Keratinocyte (primary cell): ENCODE results near the gene TCERG1L. TPM values are rescaled to one million over a fixed set of nuclear protein-coding genes. Genes with fewer than 3 reads are reported as not detected.

ENCODE experiments used
- DNase-seq: peaks from one replicate; pipeline ENCODE4 v3.0.0-alpha.2; 2011; ENCODE audit warnings: low read depth, missing footprints, low spot score
- FAIRE-seq: peaks from 2 replicates; lab custom pipeline; 2011; peaks lifted over from hg19 to GRCh38; lab: Jason Lieb, UNC
- H2AFZ ChIP-seq: 2 replicates; pipeline ENCODE4 v1.6.0; 2012; ENCODE audit warnings: low read length, control low read depth, inconsistent platforms; ENCODE audit not compliant: control insufficient read depth
- H3K27ac ChIP-seq: 2 replicates; pipeline ENCODE4 v1.5.1; 2011; ENCODE audit warnings: low read length; ENCODE audit not compliant: control insufficient read depth, insufficient read depth
- H3K27me3 ChIP-seq: 3 replicates; pipeline ENCODE4 v1.6.0; 2011; ENCODE audit warnings: low read length; ENCODE audit not compliant: control insufficient read depth, insufficient read depth; ENCODE audit errors: extremely low read depth
- H3K36me3 ChIP-seq, 2 experiments: 2 replicates in 1 of 2; 3 replicates in 1 of 2; pipeline ENCODE4 v1.5.1; 2011; ENCODE audit warnings: low read length in 2 of 2, mild to moderate bottlenecking in 1 of 2; ENCODE audit not compliant: control insufficient read depth in 2 of 2, insufficient read depth in 2 of 2; ENCODE audit errors: extremely low read depth in 1 of 2
- H3K4me1 ChIP-seq: 3 replicates; pipeline ENCODE4 v1.5.1; 2011; ENCODE audit warnings: low read length; ENCODE audit not compliant: control insufficient read depth, insufficient read depth; ENCODE audit errors: extremely low read depth
- H3K4me2 ChIP-seq: 3 replicates; pipeline ENCODE4 v1.6.0; 2011; ENCODE audit warnings: low read depth, low read length; ENCODE audit not compliant: control insufficient read depth, insufficient read depth; ENCODE audit errors: extremely low read depth
- H3K4me3 ChIP-seq, 3 experiments: fragments of 200-600 bp in 1 of 3; sonication (generic) in 1 of 3; 2 replicates in 2 of 3; 3 replicates in 1 of 3; pipeline ENCODE4 v1.5.1; 2011 to 2016; ENCODE audit warnings: low read length in 3 of 3, mild to moderate bottlenecking in 3 of 3, control low read depth in 2 of 3, inconsistent platforms in 1 of 3, low read depth in 1 of 3, mixed read lengths in 1 of 3, mixed run types in 1 of 3, moderate library complexity in 1 of 3; ENCODE audit not compliant: control insufficient read depth in 2 of 3, insufficient read depth in 2 of 3; ENCODE audit errors: extremely low read depth in 1 of 3
- H3K79me2 ChIP-seq: 2 replicates; pipeline ENCODE4 v1.6.0; 2012; ENCODE audit warnings: low read length; ENCODE audit not compliant: control insufficient read depth, insufficient read depth
- H3K9ac ChIP-seq: 3 replicates; pipeline ENCODE4 v1.6.0; 2011; ENCODE audit warnings: low read length; ENCODE audit not compliant: control insufficient read depth, insufficient read depth; ENCODE audit errors: extremely low read depth
- H3K9me1 ChIP-seq: 3 replicates; pipeline ENCODE4 v1.6.0; 2011; ENCODE audit warnings: low read length; ENCODE audit not compliant: control insufficient read depth, insufficient read depth; ENCODE audit errors: extremely low read depth
- H3K9me3 ChIP-seq: 2 replicates; pipeline ENCODE4 v1.5.1; 2012; ENCODE audit warnings: low read depth, low read length; ENCODE audit not compliant: control insufficient read depth
- H4K20me1 ChIP-seq: 3 replicates; pipeline ENCODE4 v1.6.0; 2011; ENCODE audit warnings: low read length; ENCODE audit not compliant: control insufficient read depth, insufficient read depth; ENCODE audit errors: extremely low read depth
- EZH2 ChIP-seq: IDR thresholded peaks from one replicate; pipeline ENCODE4 v1.6.1; 2012; ENCODE audit warnings: inconsistent platforms, mild to moderate bottlenecking, low read length, moderate library complexity
- dilution Hi-C: fragments of 300-500 bp; cut with MboI; formaldehyde crosslinking; loops from one replicate; pipeline ENCODE4 v1.7.0; 2020; ENCODE audit warnings: low sequenced_read_pairs; ENCODE audit not compliant: extremely low pct_ligation_motif_present
- polyA plus RNA-seq, 5 experiments: library from polyadenylated mRNA; depleted of rRNA in 3 of 5; stranded (reverse) in 3 of 5; stranded (forward) in 1 of 5; unstranded in 1 of 5; fragments of >200 nt; gene quantifications; 1 replicate in 1 of 5; 2 replicates in 3 of 5; 3 replicates in 1 of 5; pipeline versions ENCODE4 v1.2.1 to v1.2.3, GENCODE V29; 2011 to 2012; ENCODE audit warnings: missing spikeins in 2 of 5, low read depth in 1 of 5, low replicate concordance in 1 of 5
- TF ChIP-seq, protein P1 (sequence below), 3 experiments: IDR thresholded peaks in 1 of 3; conservative IDR thresholded peaks in 1 of 3; optimal IDR thresholded peaks in 1 of 3; 2 replicates in 2 of 3; 3 replicates in 1 of 3; pipeline versions ENCODE3 to v1.5.1; 2011; ENCODE audit warnings: low read length in 3 of 3, mild to moderate bottlenecking in 3 of 3, moderate library complexity in 2 of 3, control low read depth in 1 of 3, inconsistent platforms in 1 of 3; ENCODE audit not compliant: insufficient read depth in 2 of 3; ENCODE audit errors: extremely low read depth in 1 of 3

The TCERG1L gene
- polyA plus RNA-seq, 1 donor (not counting 4 experiments of a cell fraction or from before 2014, with no cell fraction given) = not detected

DNA sequence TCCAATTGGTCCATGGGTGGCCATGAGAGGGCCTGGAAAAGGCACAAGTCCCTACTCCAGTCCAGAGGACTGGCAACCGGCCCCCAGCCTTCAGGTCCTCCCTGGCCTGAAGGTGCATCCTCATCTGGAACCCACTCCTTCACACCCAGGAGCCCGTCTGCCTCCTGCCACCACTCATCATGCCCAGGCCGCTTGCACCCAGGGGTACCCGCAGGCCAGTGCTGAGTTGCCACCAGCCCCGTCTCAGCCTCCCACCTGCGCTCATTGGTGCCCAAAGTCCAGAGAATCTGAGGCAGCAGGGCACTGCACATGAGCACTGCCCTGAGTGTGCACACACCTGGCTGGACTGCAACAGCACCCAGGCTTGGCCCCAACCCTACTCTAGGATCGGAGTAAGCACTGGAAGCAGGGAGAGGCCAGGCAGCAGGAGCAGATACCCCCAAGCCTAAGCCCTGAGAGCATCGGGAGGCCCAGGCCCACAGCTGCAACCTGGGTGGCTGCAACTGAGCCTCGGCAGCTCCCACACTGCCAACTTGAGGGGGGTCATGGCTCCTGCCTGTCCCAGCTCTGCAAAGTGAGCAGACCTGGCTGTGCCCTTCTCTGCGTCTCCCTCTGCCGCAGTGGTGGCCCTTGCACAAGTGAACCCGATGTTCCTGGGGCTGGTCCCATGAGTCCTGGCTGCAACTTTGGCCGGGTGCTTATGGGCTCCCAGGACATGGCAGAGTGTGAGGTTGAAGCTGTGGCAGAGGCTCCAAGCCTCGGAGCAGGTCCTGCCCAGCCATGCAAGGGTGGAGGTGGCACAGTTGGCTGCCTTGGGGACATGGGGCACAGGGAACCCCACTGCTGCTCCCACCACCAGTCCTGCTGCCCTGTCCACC is 44.3 kb downstream of the TCERG1L start:
- dilution Hi-C loops = no loop called here
- Histone ChIP-seq H3K79me2 (no peaks in the 10 kb centered on the region), H3K4me3 (no peak overlapping the region), H3K4me1 (no peaks in the 10 kb centered on the region), H3K27me3 (no peaks in the 10 kb centered on the region), H2AFZ (no peak overlapping the region), H3K36me3 (no peaks in the 10 kb centered on the region), H3K9me3 (peaks cover 10% of the 10 kb centered on the region), H4K20me1 (no peaks in the 10 kb centered on the region), H3K9ac (no peak overlapping the region), H3K9me1 (no peaks in the 10 kb centered on the region), H3K27ac (no peak overlapping the region), H3K4me2 (no peak overlapping the region)
- TF ChIP-seq EZH2 = no peak
- TF ChIP-seq, protein P1, sequence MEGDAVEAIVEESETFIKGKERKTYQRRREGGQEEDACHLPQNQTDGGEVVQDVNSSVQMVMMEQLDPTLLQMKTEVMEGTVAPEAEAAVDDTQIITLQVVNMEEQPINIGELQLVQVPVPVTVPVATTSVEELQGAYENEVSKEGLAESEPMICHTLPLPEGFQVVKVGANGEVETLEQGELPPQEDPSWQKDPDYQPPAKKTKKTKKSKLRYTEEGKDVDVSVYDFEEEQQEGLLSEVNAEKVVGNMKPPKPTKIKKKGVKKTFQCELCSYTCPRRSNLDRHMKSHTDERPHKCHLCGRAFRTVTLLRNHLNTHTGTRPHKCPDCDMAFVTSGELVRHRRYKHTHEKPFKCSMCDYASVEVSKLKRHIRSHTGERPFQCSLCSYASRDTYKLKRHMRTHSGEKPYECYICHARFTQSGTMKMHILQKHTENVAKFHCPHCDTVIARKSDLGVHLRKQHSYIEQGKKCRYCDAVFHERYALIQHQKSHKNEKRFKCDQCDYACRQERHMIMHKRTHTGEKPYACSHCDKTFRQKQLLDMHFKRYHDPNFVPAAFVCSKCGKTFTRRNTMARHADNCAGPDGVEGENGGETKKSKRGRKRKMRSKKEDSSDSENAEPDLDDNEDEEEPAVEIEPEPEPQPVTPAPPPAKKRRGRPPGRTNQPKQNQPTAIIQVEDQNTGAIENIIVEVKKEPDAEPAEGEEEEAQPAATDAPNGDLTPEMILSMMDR (optimal IDR thresholded peaks at IDR 0.05 in 1 of 3, IDR thresholded peaks at IDR 0.05 in 1 of 3, conservative IDR thresholded peaks at IDR 0.05 in 1 of 3; ENCODE audit: extremely low read depth in 1 of 3, insufficient read depth in 2 of 3, low read length in 3 of 3) = no peak
- FAIRE-seq (no peak), DNase-seq (no peak)

DNA sequence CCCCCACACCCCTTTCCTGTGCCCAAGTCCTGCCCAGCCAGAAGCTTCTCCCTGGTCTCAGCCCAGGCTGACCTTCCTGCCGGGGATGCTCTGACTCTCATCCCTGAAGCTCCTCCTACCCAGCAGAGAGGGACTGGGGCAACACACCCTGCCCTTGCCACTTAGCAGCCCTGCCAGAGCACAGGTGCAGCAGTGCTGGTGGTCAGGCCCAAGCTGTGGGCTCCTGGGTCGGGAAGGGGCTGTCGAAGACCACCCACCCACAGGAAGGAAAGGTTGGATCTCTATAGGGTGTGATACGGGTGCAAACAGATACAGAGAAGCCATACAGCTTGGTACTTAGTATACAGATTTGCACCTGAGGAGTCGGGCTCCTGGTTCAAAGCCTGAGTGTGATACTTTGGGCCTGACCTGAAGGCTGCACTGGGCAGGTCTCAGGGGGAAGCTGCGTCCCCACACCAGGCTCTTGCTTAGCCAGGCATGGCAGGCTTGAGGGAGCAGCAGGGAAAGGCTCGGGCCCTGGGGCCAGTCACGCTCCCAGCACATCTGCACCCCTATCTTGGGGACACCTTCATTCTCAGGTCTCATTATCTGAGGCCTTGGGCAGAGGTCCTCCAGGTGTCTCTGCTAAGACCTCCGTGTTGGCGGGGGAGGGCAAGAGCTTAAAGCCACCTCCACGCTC is 47.3 kb downstream of the TCERG1L start:
- no peak overlapping the region for H3K4me3 ChIP-seq
- no peaks in the 10 kb centered on the region for H3K4me1 ChIP-seq
- peaks cover 15% of the 10 kb centered on the region for H3K9me3 ChIP-seq
- no peak overlapping the region for H2AFZ ChIP-seq
- FAIRE-seq (no peak), DNase-seq (no peak)
- no peak for TF ChIP-seq EZH2
- TF ChIP-seq, protein P1 (optimal IDR thresholded peaks at IDR 0.05 in 1 of 3, IDR thresholded peaks at IDR 0.05 in 1 of 3, conservative IDR thresholded peaks at IDR 0.05 in 1 of 3; ENCODE audit: extremely low read depth in 1 of 3, insufficient read depth in 2 of 3, low read length in 3 of 3) = no peak
- no peaks in the 10 kb centered on the region for H3K9me1 ChIP-seq
- H4K20me1 ChIP-seq = no peaks in the 10 kb centered on the region
- no peak overlapping the region for H3K4me2 ChIP-seq
- no peaks in the 10 kb centered on the region for H3K79me2 ChIP-seq
- no peak overlapping the region for H3K27ac ChIP-seq
- no peaks in the 10 kb centered on the region for H3K36me3 ChIP-seq
- H3K9ac ChIP-seq = no peak overlapping the region
- H3K27me3 ChIP-seq = no peaks in the 10 kb centered on the region
- dilution Hi-C loops = no loop called here
